ENCODE results near the gene PLAAT4. TPM values are rescaled to one million over a fixed set of nuclear protein-coding genes. Genes with fewer than 3 reads are reported as not detected.

The PLAAT4 gene
- total and polyA plus RNA-seq, 2 of the 13 experiments (the other 11 are each of a cell fraction or from before 2014, with no cell fraction given) = 0.71 to 1.00 TPM

DNA sequence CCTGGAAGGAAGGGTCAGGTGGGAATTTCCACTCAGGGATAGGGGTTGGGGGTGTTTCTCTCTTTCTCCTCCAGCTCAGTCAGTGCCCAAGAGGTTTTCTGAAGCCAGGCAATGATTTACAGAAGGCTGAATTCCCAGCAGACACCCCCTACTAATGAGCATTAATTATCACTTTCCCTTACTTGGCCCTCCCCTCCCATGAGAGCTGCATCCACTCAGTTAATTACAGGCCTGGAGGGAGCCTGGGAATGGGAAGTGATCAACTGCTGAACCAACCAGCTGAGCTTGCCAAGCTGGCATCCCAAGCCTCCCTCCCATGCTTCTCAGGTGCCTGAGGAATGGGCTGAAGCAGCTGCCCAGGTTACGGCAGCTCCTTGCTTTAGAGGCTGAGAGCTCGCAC is 29.7 kb upstream of the PLAAT4 start (continued):
- TF ChIP-seq, protein P1, sequence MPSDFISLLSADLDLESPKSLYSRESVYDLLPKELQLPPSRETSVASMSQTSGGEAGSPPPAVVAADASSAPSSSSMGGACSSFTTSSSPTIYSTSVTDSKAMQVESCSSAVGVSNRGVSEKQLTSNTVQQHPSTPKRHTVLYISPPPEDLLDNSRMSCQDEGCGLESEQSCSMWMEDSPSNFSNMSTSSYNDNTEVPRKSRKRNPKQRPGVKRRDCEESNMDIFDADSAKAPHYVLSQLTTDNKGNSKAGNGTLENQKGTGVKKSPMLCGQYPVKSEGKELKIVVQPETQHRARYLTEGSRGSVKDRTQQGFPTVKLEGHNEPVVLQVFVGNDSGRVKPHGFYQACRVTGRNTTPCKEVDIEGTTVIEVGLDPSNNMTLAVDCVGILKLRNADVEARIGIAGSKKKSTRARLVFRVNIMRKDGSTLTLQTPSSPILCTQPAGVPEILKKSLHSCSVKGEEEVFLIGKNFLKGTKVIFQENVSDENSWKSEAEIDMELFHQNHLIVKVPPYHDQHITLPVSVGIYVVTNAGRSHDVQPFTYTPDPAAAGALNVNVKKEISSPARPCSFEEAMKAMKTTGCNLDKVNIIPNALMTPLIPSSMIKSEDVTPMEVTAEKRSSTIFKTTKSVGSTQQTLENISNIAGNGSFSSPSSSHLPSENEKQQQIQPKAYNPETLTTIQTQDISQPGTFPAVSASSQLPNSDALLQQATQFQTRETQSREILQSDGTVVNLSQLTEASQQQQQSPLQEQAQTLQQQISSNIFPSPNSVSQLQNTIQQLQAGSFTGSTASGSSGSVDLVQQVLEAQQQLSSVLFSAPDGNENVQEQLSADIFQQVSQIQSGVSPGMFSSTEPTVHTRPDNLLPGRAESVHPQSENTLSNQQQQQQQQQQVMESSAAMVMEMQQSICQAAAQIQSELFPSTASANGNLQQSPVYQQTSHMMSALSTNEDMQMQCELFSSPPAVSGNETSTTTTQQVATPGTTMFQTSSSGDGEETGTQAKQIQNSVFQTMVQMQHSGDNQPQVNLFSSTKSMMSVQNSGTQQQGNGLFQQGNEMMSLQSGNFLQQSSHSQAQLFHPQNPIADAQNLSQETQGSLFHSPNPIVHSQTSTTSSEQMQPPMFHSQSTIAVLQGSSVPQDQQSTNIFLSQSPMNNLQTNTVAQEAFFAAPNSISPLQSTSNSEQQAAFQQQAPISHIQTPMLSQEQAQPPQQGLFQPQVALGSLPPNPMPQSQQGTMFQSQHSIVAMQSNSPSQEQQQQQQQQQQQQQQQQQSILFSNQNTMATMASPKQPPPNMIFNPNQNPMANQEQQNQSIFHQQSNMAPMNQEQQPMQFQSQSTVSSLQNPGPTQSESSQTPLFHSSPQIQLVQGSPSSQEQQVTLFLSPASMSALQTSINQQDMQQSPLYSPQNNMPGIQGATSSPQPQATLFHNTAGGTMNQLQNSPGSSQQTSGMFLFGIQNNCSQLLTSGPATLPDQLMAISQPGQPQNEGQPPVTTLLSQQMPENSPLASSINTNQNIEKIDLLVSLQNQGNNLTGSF (CRISPR knock-in tag; IDR thresholded peaks at IDR 0.05) = no peak
- TF ChIP-seq EP300 (IDR thresholded peaks at IDR 0.05; ENCODE audit: low read depth in 2 of 2, low read length in 2 of 2) (no peak), EP300 (CRISPR knock-in tag; IDR thresholded peaks at IDR 0.05; ENCODE audit: borderline replicate concordance) (no peak)

DNA sequence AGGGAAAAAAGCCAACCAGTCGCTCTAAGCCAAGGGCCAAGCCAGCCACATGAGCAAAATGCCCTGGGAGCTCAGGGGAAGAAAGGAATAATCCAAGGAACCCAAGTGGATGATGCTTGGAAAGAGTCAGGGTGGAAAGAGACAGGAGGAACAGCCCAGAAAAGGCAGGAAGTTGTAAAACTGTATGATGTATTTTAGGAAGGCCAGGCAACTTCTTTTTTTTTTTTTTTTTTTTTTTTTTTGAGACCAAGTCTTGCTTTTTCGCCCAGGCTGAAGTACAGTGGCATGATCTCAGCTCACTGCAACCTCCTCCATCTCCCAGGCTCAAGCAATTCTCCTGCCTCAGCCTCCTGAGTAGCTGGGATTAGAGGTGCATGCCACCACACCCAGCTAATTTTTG is 29.1 kb upstream of the PLAAT4 start:
- CTCF ChIA-PET (ENCODE audit: low intra/inter-chr PET ratio, low total read pairs) = interaction anchor here (1.7 kb wide), 1 partner anchor 28 kb away, joined by 21 read pairs; no protein-coding TSS in a partner anchor
- TF ChIP-seq ZNF660 (CRISPR knock-in tag; IDR thresholded peaks at IDR 0.05; ENCODE audit: borderline replicate concordance, low read depth) (no peak), ZNF460 (CRISPR knock-in tag; IDR thresholded peaks at IDR 0.05; ENCODE audit: borderline replicate concordance) (no peak), CREM (IDR thresholded peaks at IDR 0.05) (no peak), CREM (CRISPR knock-in tag; IDR thresholded peaks at IDR 0.05) (no peak), POGZ (CRISPR knock-in tag; IDR thresholded peaks at IDR 0.05) (no peak), RBAK (CRISPR knock-in tag; IDR thresholded peaks at IDR 0.05) (no peak), TAF1 (CRISPR knock-in tag; IDR thresholded peaks at IDR 0.05) (no peak)
- TF ChIP-seq, protein P2, sequence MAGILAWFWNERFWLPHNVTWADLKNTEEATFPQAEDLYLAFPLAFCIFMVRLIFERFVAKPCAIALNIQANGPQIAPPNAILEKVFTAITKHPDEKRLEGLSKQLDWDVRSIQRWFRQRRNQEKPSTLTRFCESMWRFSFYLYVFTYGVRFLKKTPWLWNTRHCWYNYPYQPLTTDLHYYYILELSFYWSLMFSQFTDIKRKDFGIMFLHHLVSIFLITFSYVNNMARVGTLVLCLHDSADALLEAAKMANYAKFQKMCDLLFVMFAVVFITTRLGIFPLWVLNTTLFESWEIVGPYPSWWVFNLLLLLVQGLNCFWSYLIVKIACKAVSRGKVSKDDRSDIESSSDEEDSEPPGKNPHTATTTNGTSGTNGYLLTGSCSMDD (CRISPR knock-in tag; IDR thresholded peaks at IDR 0.05) = no peak
- TF ChIP-seq, protein P3, sequence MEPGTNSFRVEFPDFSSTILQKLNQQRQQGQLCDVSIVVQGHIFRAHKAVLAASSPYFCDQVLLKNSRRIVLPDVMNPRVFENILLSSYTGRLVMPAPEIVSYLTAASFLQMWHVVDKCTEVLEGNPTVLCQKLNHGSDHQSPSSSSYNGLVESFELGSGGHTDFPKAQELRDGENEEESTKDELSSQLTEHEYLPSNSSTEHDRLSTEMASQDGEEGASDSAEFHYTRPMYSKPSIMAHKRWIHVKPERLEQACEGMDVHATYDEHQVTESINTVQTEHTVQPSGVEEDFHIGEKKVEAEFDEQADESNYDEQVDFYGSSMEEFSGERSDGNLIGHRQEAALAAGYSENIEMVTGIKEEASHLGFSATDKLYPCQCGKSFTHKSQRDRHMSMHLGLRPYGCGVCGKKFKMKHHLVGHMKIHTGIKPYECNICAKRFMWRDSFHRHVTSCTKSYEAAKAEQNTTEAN (CRISPR knock-in tag; conservative IDR thresholded peaks at IDR 0.05) = no peak
- TF ChIP-seq, protein P4, sequence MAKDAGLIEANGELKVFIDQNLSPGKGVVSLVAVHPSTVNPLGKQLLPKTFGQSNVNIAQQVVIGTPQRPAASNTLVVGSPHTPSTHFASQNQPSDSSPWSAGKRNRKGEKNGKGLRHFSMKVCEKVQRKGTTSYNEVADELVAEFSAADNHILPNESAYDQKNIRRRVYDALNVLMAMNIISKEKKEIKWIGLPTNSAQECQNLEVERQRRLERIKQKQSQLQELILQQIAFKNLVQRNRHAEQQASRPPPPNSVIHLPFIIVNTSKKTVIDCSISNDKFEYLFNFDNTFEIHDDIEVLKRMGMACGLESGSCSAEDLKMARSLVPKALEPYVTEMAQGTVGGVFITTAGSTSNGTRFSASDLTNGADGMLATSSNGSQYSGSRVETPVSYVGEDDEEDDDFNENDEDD (CRISPR knock-in tag; IDR thresholded peaks at IDR 0.05; ENCODE audit: borderline replicate concordance) = no peak
- TF ChIP-seq, protein P5, sequence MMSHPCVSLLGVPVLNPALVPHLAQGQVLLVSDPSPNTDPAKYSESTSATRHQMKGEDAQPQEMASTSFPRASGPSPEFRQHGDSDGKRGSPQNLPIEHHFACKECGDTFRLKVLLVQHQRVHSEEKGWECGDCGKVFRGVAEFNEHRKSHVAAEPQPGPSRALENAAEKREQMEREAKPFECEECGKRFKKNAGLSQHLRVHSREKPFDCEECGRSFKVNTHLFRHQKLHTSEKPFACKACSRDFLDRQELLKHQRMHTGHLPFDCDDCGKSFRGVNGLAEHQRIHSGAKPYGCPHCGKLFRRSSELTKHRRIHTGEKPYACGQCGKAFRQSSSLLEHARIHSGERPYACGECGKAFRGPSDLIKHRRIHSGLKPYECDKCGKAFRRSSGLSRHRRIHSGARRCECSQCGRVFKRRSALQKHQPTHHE (CRISPR knock-in tag; IDR thresholded peaks at IDR 0.05; ENCODE audit: borderline replicate concordance) = no peak
- no peak overlapping the region for H2AFZ ChIP-seq (ENCODE audit: low read length)
- DNase-seq (ENCODE audit: low spot score) = no peak
- 37% methylated on average over 2 of the region's 2 CpGs for WGBS (ENCODE audit: low lambda C conversion rate)
- POLR2A ChIA-PET = no interaction called here
- H3K4me2 ChIP-seq (ENCODE audit: low read depth, low read length) = no peak overlapping the region
- H3K27ac ChIP-seq (ENCODE audit: extremely low read length, insufficient read depth, low read length) = no peak overlapping the region
- in situ Hi-C loops (cut with HindIII; ENCODE audit: extremely low pct_ligation_motif_present, low pct_unique_long_range_greater_than_20kb) (no loop called here), intact Hi-C loops (cut with micrococcal nuclease; ENCODE audit: unreplicated experiment) (no loop called here)
- H3K9me3 ChIP-seq (ENCODE audit: low read length) = no peaks in the 10 kb centered on the region
- BruUV-seq (replicated peaks) = no TSS peak
- peaks cover 5 to 33% of the 10 kb centered on the region in 2 experiments; a peak in 4 of 5 replicates for H3K27me3 ChIP-seq (ENCODE audit: control insufficient read depth in 1 of 2, insufficient read depth in 2 of 2, low read length in 2 of 2)
- no peaks in the 10 kb centered on the region for H4K20me1 ChIP-seq (ENCODE audit: insufficient read depth, low read length)
- no peaks in the 10 kb centered on the region for H3K4me1 ChIP-seq (ENCODE audit: insufficient read depth, low read length)
- no peaks in the 10 kb centered on the region for H3K79me2 ChIP-seq (ENCODE audit: insufficient read depth, low read length)
- no peak overlapping the region for H3K9ac ChIP-seq (ENCODE audit: insufficient read depth, low read depth, low read length)
- no peak overlapping the region for H3K4me3 ChIP-seq (replicated peaks in 1 of 3; ENCODE audit: insufficient read depth in 1 of 3, low read depth in 2 of 3, low read length in 3 of 3)
- no peak for ATAC-seq
- no peaks in the 10 kb centered on the region for H3K36me3 ChIP-seq (replicated peaks in 1 of 2; ENCODE audit: control insufficient read depth in 1 of 2, insufficient read depth in 2 of 2, low read length in 2 of 2)
- FAIRE-seq = no peak
